HG02642 (cell line): Measurements from ENCODE around the gene NPAS3.

Experiments used
- ATAC-seq: cut with Tn5 transposase; IDR thresholded peaks from one replicate; pipeline ENCODE4 v1.9.1; 2021; ENCODE audit warnings: mild to moderate bottlenecking; ENCODE audit not compliant: unreplicated experiment, poor library complexity

Gene NPAS3

GRCh38 chr14:33588771-33589170 lies 650.1 kb downstream of the NPAS3 start:
- no peak for ATAC-seq

- ATAC-seq: no peak
These were observed 650.7 kb downstream of the NPAS3 start for GRCh38 chr14:33589334-33589733.

- ATAC-seq: no peak
These were observed 652.4 kb downstream of the NPAS3 start for GRCh38 chr14:33590891-33591630.

- no peak for ATAC-seq
These were observed 653.6 kb downstream of the NPAS3 start for GRCh38 chr14:33592297-33592696.

- no peak for ATAC-seq
These were observed 657.8 kb downstream of the NPAS3 start for GRCh38 chr14:33596211-33597080.

GRCh38 chr14:33598582-33598981 lies 659.9 kb downstream of the NPAS3 start:
- ATAC-seq: no peak

- ATAC-seq: no peak
These were observed 663.7 kb downstream of the NPAS3 start for GRCh38 chr14:33602396-33602795.

- ATAC-seq: no peak
These were observed 667.9 kb downstream of the NPAS3 start for GRCh38 chr14:33606591-33606990.

- ATAC-seq: no peak
These were observed 670.9 kb downstream of the NPAS3 start for GRCh38 chr14:33609582-33609981.

GRCh38 chr14:33610121-33610520 lies 671.4 kb downstream of the NPAS3 start:
- ATAC-seq: no peak

- no peak for ATAC-seq
These were observed 672.9 kb downstream of the NPAS3 start for GRCh38 chr14:33611405-33612196.

GRCh38 chr14:33612197-33612505 lies 673.5 kb downstream of the NPAS3 start:
- no peak for ATAC-seq

- ATAC-seq: no peak
These were observed 678.5 kb downstream of the NPAS3 start for GRCh38 chr14:33617154-33617553.

GRCh38 chr14:33618361-33619105 lies 679.9 kb downstream of the NPAS3 start:
- no peak for ATAC-seq

GRCh38 chr14:33622496-33622895 lies 683.8 kb downstream of the NPAS3 start:
- ATAC-seq: no peak

- no peak for ATAC-seq
These were observed 691.1 kb downstream of the NPAS3 start for GRCh38 chr14:33629792-33630191.

GRCh38 chr14:33631021-33631420 lies 692.3 kb downstream of the NPAS3 start:
- ATAC-seq: no peak

- ATAC-seq: no peak
These were observed 692.8 kb downstream of the NPAS3 start for GRCh38 chr14:33631441-33631840.

GRCh38 chr14:33634631-33635030 lies 696.0 kb downstream of the NPAS3 start:
- no peak for ATAC-seq

GRCh38 chr14:33636716-33637115 lies 698.0 kb downstream of the NPAS3 start:
- no peak for ATAC-seq
